GM12891 (cell line): ENCODE results near the gene SLC1A1.
A peak's percentile ranks its signal among the peaks of the same experiment; 100 is the strongest.

ENCODE experiments used
- POLR2A ChIP-seq: IDR thresholded peaks from 2 replicates; pipeline ENCODE4 v1.6.1; 2011; ENCODE audit warnings: low read depth, low read length, control low read depth
- POLR2AphosphoS5 ChIP-seq: IDR thresholded peaks from 2 replicates; pipeline ENCODE4 v1.6.1; 2011; ENCODE audit warnings: low read depth, low read length, control low read depth
- TAF1 ChIP-seq: IDR thresholded peaks from 2 replicates; pipeline ENCODE4 v1.6.1; 2011; ENCODE audit warnings: low read depth, low read length, control low read depth

DNA sequence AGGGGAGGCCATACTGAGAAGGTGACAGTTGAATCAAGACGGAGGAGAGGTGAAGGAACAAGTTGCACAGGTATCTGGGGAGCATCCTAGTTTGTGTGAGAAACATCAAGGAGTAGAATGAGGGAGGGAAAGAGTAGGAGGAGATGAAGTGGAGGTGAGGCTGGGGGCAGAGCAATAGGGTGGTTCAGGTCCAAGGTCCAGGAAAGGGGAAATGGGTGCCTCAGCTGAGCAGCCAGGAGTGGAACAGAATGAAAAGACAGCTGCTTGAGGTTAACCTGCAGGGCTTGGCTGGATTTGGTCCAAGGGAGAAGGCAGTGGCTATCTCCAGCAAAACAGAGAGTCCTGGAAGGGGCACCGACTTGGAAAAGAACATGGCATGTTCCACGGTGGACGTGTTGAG lies 5.3 kb downstream of the SLC1A1 start:
- 0 out of 2 replicates have a peak, but pooled peaks have one; percentile 5 for TF ChIP-seq POLR2AphosphoS5
- TF ChIP-seq POLR2A, result no peak
- TF ChIP-seq TAF1, result no peak
